ENCODE data around the gene RBM28.

RBM28 gene

GRCh38 chr7:128343554-128344430, at the start of gene RBM28:
TSS of gene RBM28 (minus strand) at chr7:128343908. CDS start at chr7:128343793, 115 bp downstream.
- peak within 1 kb of the TSS; percentile 79 for H3K4me3 ChIP-seq (ENCODE audit: low read depth, low read length)
- DNase-seq (ENCODE audit: low read depth, low spot score) = peak; percentile 90
- in situ Hi-C loops (cut with HindIII; ENCODE audit: low sequenced_read_pairs) = no loop called here
- TF ChIP-seq CTCF (IDR thresholded peaks at IDR 0.05; ENCODE audit: low read depth, low read length) = no peak

- in situ Hi-C loops (cut with HindIII; ENCODE audit: low sequenced_read_pairs) = no loop called here
- H3K4me3 ChIP-seq (ENCODE audit: low read depth, low read length) = no peak overlapping the region
- TF ChIP-seq CTCF (IDR thresholded peaks at IDR 0.05; ENCODE audit: low read depth, low read length) = no peak
- DNase-seq (ENCODE audit: low read depth, low spot score) = no peak
Measured at GRCh38 chr7:128392446-128393327, 49.0 kb upstream of the RBM28 start.

GRCh38 chr7:128391805-128392204, 48.1 kb upstream of the RBM28 start:
- TF ChIP-seq CTCF (IDR thresholded peaks at IDR 0.05; ENCODE audit: low read depth, low read length) = no peak
- no peak for DNase-seq (ENCODE audit: low read depth, low spot score)
- H3K4me3 ChIP-seq (ENCODE audit: low read depth, low read length) = no peak overlapping the region
- in situ Hi-C loops (cut with HindIII; ENCODE audit: low sequenced_read_pairs) = no loop called here

GRCh38 chr7:128390871-128391565, 47.3 kb upstream of the RBM28 start:
- in situ Hi-C loops (cut with HindIII; ENCODE audit: low sequenced_read_pairs) = no loop called here
- no peak for DNase-seq (ENCODE audit: low read depth, low spot score)
- H3K4me3 ChIP-seq (ENCODE audit: low read depth, low read length) = no peak overlapping the region
- TF ChIP-seq CTCF (IDR thresholded peaks at IDR 0.05; ENCODE audit: low read depth, low read length) = no peak

GRCh38 chr7:128389618-128390329, 46.1 kb upstream of the RBM28 start:
- in situ Hi-C loops (cut with HindIII; ENCODE audit: low sequenced_read_pairs) = no loop called here
- TF ChIP-seq CTCF (IDR thresholded peaks at IDR 0.05; ENCODE audit: low read depth, low read length) = no peak
- no peak overlapping the region for H3K4me3 ChIP-seq (ENCODE audit: low read depth, low read length)

More at GRCh38 chr7:128389618-128390329, 46.1 kb upstream of the RBM28 start:
- no peak for DNase-seq (ENCODE audit: low read depth, low spot score)
